Mucosa of rectum (tissue), 2 donors: Measurements from ENCODE around the gene HLA-DRB1.

Source experiments
- H3K27ac ChIP-seq, 2 donors: one replicate each; pipeline ENCODE4 v1.7.0; 2013; ENCODE audit warnings: inconsistent platforms in 2 of 2, low read depth in 2 of 2, low read length in 2 of 2
- H3K27me3 ChIP-seq, 2 donors: one replicate each; pipeline ENCODE4 v1.7.0; 2013; ENCODE audit warnings: low read length in 2 of 2; ENCODE audit not compliant: control insufficient read depth in 2 of 2, insufficient read depth in 2 of 2
- H3K36me3 ChIP-seq, 2 donors: one replicate each; pipeline ENCODE4 v1.7.0; 2013; ENCODE audit warnings: low read length in 2 of 2; ENCODE audit not compliant: control insufficient read depth in 2 of 2, insufficient read depth in 2 of 2
- H3K4me1 ChIP-seq, 2 donors: one replicate each; pipeline ENCODE4 v1.7.0; 2013; ENCODE audit warnings: low read length in 2 of 2, mild to moderate bottlenecking in 1 of 2; ENCODE audit not compliant: control insufficient read depth in 2 of 2, insufficient read depth in 2 of 2
- H3K4me3 ChIP-seq, 2 donors: one replicate each; pipeline ENCODE4 v1.7.0; 2013; ENCODE audit warnings: low read length in 2 of 2
- H3K9ac ChIP-seq, 2 donors: one replicate each; pipeline ENCODE4 v1.7.0; 2013; ENCODE audit warnings: low read length in 2 of 2, low read depth in 1 of 2, mild to moderate bottlenecking in 1 of 2
- H3K9me3 ChIP-seq, 2 donors: one replicate each; pipeline ENCODE4 v1.7.0; 2013; ENCODE audit warnings: low read length in 2 of 2; ENCODE audit not compliant: control insufficient read depth in 2 of 2
- donor health status: healthy.
- donor health status: Normal muscosa, but diverticular disease.

HLA-DRB1 gene

DNA sequence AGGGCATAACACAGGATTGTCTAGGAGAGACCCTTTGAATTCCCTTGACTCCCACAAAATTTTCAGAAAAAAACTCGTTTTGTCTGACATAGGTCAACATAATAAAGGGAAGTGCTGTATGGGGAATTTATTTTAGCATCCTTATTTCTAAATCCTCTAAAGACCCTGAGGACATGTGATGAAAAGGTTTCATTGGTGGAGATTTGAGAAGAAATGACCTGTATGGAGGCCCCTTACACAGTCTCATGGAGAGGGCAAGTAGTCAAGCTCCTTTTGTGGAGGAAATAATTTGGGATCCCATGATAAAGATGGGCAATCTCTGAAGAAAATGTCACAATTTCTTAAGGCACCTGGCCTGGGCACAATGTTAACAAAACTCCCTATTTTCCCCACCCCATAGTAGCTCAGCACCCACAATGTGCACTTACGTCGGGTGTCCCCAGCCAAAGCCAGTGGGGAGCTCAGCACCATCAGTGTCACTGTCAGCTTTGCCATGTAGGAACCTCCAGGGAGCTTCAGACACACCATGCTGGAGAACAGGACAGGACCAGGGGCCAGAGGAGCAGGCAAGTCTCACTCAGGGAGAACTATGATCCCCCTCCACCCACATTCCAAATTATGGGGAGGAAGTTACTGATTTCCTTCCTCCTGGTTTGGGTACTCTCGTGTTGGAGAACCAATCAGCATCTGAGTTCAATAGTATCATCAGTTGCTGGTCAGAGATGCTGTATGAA lies 59.8 kb downstream of the HLA-DRB1 start, which contains the start of gene HLA-DRB5:
HLA-DRB5 (minus strand) TSS at position 591 of the 734 bp plus-strand sequence; CDS start at position 528, 63 bp downstream.
- no peaks in the 10 kb centered on the region for H3K4me1 ChIP-seq
- H3K36me3 ChIP-seq, result no peaks in the 10 kb centered on the region
- peak within 1 kb of the TSS; percentile 35 to 63 for H3K4me3 ChIP-seq
- no peaks in the 10 kb centered on the region for H3K27me3 ChIP-seq
- H3K9me3 ChIP-seq, result no peaks in the 10 kb centered on the region
- peak within 1 kb of the TSS; percentile 43 to 47 for H3K27ac ChIP-seq
- no peak within 1 kb of the TSS for H3K9ac ChIP-seq
